ENCODE results near the gene SLC7A5.

Gene SLC7A5

GRCh38 chr16:87846705-87847466 is 22.4 kb downstream of the SLC7A5 start:
- no peak for DNase-seq (ENCODE audit: low read depth)

GRCh38 chr16:87845807-87846619 is 23.3 kb downstream of the SLC7A5 start:
- no peak for DNase-seq (ENCODE audit: low read depth)

- DNase-seq (ENCODE audit: low read depth) = no peak
Measured at GRCh38 chr16:87845213-87845612, 24.1 kb downstream of the SLC7A5 start.

DNA sequence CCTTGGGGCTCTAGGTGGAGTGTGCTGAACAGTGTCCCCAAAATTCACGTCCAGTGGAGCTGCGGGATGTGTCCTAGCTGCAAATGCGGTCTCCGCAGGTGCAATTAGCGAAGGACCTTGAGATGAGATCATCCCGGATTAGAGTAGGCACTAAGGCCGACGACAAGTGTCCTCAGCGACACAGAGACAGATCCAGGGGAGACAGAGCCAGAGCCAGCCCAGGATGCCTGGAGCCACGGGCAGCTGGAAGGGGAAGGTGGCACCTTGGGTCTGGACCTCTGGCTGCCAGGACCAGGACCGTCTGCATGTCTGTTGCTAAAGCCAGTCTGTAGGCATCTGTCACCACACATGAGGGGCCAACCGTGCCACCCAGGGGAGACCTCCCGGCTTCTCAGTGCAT is 24.5 kb downstream of the SLC7A5 start:
- DNase-seq (ENCODE audit: low read depth) = no peak

- no peak for DNase-seq (ENCODE audit: low read depth)
Measured at GRCh38 chr16:87844120-87844733, 25.1 kb downstream of the SLC7A5 start.

DNA sequence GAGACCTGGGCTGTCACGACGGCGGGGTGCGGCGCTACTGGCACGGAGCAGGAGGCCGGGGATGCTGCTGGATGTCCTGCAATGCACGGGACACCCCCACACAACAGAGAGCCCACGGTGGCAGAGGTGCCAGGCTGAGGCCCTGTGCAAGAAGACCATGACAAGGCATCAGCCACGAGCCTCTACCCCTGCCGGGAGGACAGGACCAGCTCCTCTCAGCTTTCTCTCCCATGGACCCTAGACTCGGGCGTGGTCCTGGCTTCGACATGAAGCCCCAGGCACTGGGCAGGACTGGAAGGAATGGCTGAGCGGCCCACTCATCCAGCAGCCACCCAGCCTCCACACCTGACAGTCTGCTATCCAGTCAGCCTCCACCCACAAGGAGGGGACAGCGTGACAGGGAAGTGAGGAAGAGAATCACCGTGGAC is 25.6 kb downstream of the SLC7A5 start:
- no peak for DNase-seq (ENCODE audit: low read depth)

GRCh38 chr16:87842209-87842869 is 27.0 kb downstream of the SLC7A5 start:
- no peak for DNase-seq (ENCODE audit: low read depth)

DNA sequence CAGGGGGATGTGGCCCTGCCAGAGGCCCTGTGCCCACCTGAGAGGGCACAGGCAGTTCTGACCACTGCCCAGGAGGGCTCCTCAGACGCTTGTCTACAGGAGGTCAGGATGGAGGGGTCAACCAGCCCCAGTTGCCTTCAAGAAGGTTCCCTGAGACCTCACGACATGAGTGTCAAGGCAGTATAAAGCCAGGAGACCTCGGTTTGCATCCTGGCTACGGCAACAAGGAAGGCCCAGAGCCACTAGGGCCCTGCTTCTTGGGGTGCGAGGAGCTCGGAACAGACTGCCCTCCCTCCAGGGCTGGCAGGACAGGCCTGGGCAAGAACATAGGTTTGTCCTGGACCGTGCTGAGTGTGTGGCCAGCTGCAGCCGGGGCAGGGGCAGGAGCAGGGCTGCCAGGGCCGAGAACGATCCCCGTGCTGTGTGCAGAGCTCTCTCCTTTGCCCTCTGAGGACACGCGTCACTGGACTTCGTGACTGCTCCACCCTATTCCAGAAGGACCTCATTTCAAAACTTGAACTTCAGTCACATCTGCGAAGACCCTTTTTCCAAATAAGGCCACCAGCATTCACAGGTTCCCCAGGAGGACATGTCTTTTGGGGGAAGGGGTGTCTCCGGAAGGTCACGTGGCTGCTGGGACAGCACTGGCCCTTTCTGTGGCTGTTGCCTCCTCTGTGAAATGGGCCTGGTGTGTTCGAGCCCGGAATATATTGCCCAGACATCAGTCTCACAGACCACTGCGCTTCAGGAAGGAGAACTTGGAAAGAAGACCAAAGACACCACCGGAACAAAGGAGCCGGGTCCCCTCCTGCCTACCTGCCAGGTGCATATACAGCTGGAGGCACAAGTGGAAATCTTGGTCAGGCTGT is 27.7 kb downstream of the SLC7A5 start:
- no peak for DNase-seq (ENCODE audit: low read depth)

DNA sequence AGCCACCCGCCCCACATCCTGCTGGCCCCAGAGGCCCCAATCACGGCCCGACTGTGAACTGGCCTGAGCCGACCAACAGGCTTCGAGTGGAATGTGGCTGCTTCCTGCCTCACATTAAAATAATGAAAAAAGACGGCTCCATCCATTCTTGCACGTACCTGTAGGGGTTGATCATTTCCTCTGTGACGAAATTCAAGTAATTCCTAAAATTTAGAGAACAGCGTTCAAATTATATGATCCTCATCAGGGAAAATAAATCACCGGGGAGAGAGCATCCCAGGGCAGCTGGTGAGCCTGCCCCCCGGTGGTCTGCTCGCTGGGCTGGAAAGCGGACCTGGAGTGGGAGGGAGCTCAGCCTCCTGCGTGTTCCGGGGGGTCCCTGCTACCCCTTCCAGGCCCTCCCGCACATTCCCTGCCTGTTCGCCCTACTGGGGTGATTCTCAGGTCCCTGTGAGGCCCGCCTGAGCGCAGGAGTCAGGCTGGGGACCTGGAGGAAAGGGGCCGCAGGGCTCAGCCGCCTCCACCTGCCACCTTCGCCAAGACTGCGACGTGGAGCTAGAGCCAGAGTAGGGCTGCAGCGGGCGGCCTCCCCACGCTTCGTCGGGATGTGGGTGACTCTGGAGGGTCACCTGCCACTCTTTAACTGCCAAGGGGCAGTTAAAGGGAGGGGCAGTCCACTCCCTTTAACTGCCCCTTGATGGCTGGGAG is 28.9 kb downstream of the SLC7A5 start:
- DNase-seq (ENCODE audit: low read depth) = no peak

DNA sequence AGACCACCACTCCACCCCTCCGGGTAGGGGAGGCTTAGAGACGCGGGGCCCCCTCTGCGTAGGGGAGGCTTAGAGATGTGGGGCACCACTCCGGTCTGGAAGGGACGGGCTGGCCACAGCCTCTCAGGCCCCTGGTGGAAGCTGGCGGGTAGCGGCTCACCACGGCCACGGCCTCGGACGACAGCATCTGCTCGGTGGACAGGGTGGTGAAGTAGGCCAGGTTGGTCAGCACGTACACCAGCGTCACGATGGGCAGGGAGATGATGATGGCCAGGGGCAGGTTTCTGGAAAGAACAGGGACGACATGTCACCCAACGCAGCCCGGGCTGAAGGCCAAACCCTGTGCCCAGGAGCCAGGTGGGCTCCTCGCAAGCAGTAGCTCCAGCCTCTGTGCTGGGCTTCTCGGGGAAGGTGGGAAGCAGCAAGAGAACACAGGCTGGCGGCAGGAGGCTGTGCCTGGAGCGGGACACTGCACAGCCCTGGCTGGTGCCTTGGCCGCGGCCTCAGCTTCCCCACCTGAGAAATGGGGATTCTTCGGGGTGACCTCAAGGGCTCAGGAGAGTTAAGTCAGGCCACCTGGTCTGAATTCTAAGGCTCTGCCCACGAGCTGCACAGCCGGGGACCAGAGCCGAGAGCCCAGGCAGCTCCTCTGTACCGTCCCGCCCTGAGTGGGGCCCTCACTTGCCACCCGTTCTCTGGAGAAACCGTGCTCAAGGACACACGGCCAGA is 29.6 kb downstream of the SLC7A5 start:
- DNase-seq (ENCODE audit: low read depth) = no peak

DNA sequence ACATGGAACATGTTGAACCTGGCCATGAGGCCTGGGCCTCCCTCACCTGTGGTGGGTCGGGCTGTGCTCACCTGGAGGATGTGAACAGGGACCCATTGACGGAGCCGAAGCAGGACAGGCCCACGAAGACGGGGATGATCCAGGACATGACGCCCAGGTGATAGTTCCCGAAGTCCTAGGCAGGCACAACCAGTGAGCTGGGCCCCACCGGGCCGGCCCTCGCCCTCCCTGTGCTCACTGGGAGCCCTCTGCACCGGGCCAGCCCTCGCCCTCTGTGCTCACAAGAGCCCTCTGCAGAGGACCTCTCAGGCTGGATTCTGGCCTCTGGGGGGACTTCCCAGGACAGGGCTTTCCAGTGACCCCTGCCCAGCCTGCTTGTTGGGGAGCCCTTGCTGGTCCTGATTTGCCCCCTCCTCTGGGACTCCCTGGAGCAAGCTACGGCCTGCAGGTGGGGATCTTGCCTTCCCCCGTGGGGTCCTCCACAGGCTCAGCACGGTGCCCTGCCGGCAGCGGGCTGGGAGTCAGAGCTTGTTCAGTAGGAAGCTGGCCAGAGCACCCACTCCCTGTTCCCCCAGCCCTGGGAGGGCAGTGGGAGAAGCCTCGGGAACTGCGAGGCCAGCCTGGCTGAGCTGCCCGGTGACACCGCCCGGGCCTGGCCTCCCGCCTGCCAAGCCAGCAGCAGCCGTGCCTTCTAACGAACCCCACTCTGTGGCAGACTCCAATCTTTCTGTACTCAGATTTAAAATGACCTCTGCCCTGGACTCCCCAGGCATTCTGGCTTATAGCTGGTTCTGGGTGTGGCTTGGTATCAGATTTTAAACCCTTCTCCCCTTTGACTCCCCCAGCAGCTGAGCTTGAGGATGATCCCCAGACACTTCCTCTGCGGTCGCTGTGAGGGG is 30.4 kb downstream of the SLC7A5 start:
- DNase-seq (ENCODE audit: low read depth) = no peak

DNA sequence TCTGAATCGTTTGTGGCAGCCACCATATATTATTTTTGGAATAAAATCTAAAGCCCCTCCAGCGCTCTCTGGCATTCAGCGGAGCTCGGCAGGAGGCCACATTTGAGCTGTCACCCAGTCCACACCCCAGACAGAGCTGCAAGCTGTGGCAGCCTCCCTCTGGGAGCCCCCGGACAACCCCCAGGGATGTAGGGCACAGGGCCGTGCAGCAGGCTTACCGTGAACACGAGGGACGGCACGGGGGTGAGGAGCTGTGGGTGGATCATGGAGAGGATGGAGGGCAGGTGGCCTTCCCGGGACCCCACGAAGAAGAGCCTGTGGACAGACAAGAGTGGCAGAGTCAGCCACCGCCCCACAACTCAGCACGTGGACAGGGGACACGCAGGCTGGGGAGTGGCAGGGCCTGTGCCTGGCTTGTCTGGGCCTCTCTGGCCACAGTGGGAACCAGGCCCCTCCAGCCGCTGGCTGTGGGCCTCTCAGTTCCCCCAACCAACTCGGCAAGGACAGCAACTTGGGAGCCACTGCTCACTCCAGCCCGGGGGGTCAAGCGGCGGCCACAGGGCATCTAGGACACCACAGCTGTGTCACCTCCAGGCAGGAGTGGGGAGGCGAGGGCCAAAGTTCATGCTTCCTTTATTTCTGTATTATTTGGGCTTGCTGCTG is 31.5 kb downstream of the SLC7A5 start:
- no peak for DNase-seq (ENCODE audit: low read depth)

GRCh38 chr16:87836844-87837581 is 32.3 kb downstream of the SLC7A5 start:
- no peak for DNase-seq (ENCODE audit: low read depth)

GRCh38 chr16:87836346-87836843 is 32.9 kb downstream of the SLC7A5 start:
- DNase-seq (ENCODE audit: low read depth) = no peak

DNA sequence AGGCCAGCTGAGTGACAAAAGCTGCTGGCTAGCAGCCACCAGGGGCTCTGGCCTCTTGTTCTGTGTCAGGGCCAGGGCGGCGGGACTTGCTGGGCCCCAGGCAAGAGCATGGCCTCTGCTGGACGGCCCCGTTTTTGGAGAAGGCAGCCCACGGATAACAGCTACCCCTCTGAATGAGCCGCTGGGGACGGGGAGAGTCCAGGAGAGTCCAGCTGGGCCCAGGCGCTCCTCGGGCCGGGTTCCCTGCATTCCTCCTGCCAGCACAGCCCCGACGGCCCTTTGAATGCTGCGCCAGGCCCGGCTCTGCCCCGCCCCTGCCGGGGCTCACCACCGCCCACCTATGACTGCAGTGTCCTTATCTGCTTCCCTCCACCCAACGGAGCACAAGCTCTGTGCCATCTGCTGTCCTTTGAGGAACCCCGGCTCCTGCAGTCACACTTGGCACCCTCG is 33.4 kb downstream of the SLC7A5 start:
- no peak for DNase-seq (ENCODE audit: low read depth)

DNA sequence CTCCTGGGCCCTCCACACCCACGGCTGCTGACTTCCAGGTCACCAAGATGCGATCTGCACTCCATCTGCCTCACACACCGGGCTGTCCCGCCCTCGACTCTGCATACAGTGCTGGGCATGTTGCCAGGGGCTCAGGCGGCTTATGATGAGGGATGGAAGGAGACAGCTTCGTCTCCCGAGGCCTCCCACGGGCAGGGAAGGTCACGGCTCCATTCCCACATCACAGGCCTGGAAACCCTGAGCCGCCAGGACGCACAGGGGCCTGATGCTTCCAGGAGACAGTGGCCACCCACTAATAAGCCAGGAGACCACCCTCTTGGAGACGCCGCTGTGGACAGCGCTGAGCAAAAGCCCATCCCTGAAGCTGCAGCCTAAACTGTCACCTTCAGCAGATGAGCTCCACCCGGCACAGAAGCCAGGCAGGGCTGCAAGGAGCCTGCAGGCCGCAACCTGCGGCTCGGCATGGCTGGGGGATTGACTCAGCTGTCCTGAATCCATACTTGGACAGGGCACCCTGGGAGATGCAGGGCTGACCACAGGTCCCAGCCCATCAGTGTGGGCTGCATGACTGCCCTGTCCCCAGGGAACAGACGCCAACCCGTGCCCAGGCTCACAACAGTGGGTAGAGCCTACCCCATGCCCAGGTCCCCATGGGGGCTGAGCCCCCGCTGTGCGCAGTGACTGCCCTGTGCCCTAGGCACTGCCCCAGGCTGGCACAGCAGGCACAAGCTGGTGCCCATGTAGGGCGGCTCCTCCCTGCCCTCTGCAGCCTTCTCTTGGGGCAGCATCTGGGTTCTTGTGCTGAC is 34.4 kb downstream of the SLC7A5 start:
- no peak for DNase-seq (ENCODE audit: low read depth)

Measured in activated T-cell treated with anti-CD3 and anti-CD28 coated beads for 24 hours (primary cell).